ENCODE results near the gene GRWD1. TPM values are rescaled to one million over a fixed set of nuclear protein-coding genes. Genes with fewer than 3 reads are reported as not detected.

GRWD1 gene
- total and polyA plus RNA-seq, 2 of the 8 experiments (the other 6 are each of a cell fraction or from before 2014, with no cell fraction given): 36.9 to 61.9 TPM

- TF ChIP-seq CBX8 (IDR thresholded peaks at IDR 0.05; ENCODE audit: borderline replicate concordance, low read depth, low read length) (no peak), KDM1A (IDR thresholded peaks at IDR 0.05; ENCODE audit: borderline replicate concordance, low read length) (no peak), SRF (IDR thresholded peaks at IDR 0.05; ENCODE audit: low read depth, low read length) (no peak), HDAC2 (IDR thresholded peaks at IDR 0.05; ENCODE audit: borderline replicate concordance in 1 of 2, low read depth in 2 of 2, low read length in 2 of 2) (no peak), BRCA1 (IDR thresholded peaks at IDR 0.05; ENCODE audit: low read depth, low read length) (no peak)
Observed at GRCh38 chr19:48417421-48417820, 28.4 kb upstream of the GRWD1 start (continued).
